B cell (primary cell): ENCODE measurements around the gene ANK2. TPM values are rescaled to one million over a fixed set of nuclear protein-coding genes. Genes with fewer than 3 reads are reported as not detected.

Source experiments
- ATAC-seq: fragments of 200-7000 bp; cut with Tn5 transposase; one replicate; pipeline ENCODE4 v1.10.0; 2021; ENCODE audit warnings: low read depth, mild to moderate bottlenecking, moderate number of reproducible peaks, moderate library complexity
- CTCF ChIA-PET: fragments of 350-600 bp; sonication (Branson Sonifier 250); formaldehyde crosslinking; loops from one replicate; lab custom pipeline; 2021; ENCODE audit warnings: antibody characterized with exemption, inconsistent platforms; lab: Charles Lee
- POLR2A ChIA-PET: fragments of 350-600 bp; sonication (Branson Sonifier 250); formaldehyde crosslinking; loops from one replicate; lab custom pipeline; 2021; ENCODE audit warnings: antibody characterized with exemption; lab: Charles Lee
- DNase-seq: peaks from one replicate; pipeline ENCODE4 v3.0.0; 2013
- H2AFZ ChIP-seq: 2 replicates; pipeline ENCODE4 v1.6.1; 2012; ENCODE audit warnings: mild to moderate bottlenecking, low read depth, low read length; ENCODE audit not compliant: insufficient read depth, poor library complexity, severe bottlenecking
- H3K27ac ChIP-seq, 2 donors: 1 replicate in 1 of 2; 2 replicates in 1 of 2; pipeline ENCODE4 v1.5.1; 2012 to 2013; ENCODE audit warnings: low read length in 2 of 2, mild to moderate bottlenecking in 2 of 2, moderate library complexity in 1 of 2
- H3K27me3 ChIP-seq, 4 experiments: fragments of 200-600 bp in 1 of 4; sonication (generic) in 1 of 4; replicated peaks in 1 of 4; 1 replicate in 2 of 4; 2 replicates in 2 of 4; pipeline versions ENCODE4 v1.6.1 to v1.7.0; 2013 to 2016; ENCODE audit warnings: low read length in 3 of 4, mild to moderate bottlenecking in 2 of 4, mixed read lengths in 1 of 4, moderate library complexity in 1 of 4; ENCODE audit not compliant: insufficient read depth in 4 of 4, control insufficient read depth in 3 of 4; ENCODE audit errors: control extremely low read depth in 1 of 4
- H3K36me3 ChIP-seq, 2 experiments: replicated peaks in 1 of 2; 1 replicate in 1 of 2; 2 replicates in 1 of 2; pipeline versions ENCODE4 v1.6.1 to v1.7.1; 2013; ENCODE audit warnings: low read length in 1 of 2; ENCODE audit not compliant: insufficient read depth in 2 of 2, control insufficient read depth in 1 of 2; ENCODE audit errors: control extremely low read depth in 1 of 2, extremely low read depth in 1 of 2
- H3K4me1 ChIP-seq, 2 donors: fragments of 200-600 bp in 1 of 2; sonication (generic) in 1 of 2; 1 replicate in 1 of 2; 2 replicates in 1 of 2; pipeline versions ENCODE4 v1.5.1 to v1.6.1; 2013 to 2017; ENCODE audit warnings: low read length in 2 of 2; ENCODE audit not compliant: control insufficient read depth in 2 of 2, insufficient read depth in 2 of 2
- H3K4me2 ChIP-seq: replicated peaks from 2 replicates; pipeline ENCODE3; 2012; ENCODE audit warnings: mild to moderate bottlenecking, low read depth, low read length; ENCODE audit not compliant: poor library complexity, severe bottlenecking
- H3K4me3 ChIP-seq, 5 experiments: fragments of 200-600 bp in 1 of 5; sonication (generic) in 1 of 5; 1 replicate in 3 of 5; 2 replicates in 2 of 5; pipeline versions ENCODE4 v1.5.1 to v1.7.0; 2011 to 2016; ENCODE audit warnings: low read length in 4 of 5, mild to moderate bottlenecking in 4 of 5, low read depth in 2 of 5, control low read depth in 1 of 5, moderate library complexity in 1 of 5; ENCODE audit not compliant: insufficient read depth in 1 of 5; ENCODE audit errors: control extremely low read depth in 1 of 5, extremely low read depth in 1 of 5
- H3K79me2 ChIP-seq: fragments of 200-600 bp; sonication (generic); one replicate; pipeline ENCODE4 v1.6.0; 2016; ENCODE audit warnings: low read length; ENCODE audit not compliant: control insufficient read depth, insufficient read depth
- H3K9ac ChIP-seq: fragments of 200-600 bp; sonication (generic); 2 replicates; pipeline ENCODE4 v1.6.1; 2017; ENCODE audit warnings: mild to moderate bottlenecking, low read length, moderate library complexity
- H3K9me3 ChIP-seq, 3 donors: one replicate each; pipeline versions ENCODE4 v1.6.1 to v1.7.1; 2013; ENCODE audit warnings: low read length in 2 of 3; ENCODE audit not compliant: control insufficient read depth in 2 of 3, insufficient read depth in 1 of 3; ENCODE audit errors: control extremely low read depth in 1 of 3
- H4K20me1 ChIP-seq: 2 replicates; pipeline ENCODE4 v1.6.0; 2012; ENCODE audit warnings: mild to moderate bottlenecking, low read length; ENCODE audit not compliant: insufficient read depth, control insufficient read depth, poor library complexity, severe bottlenecking
- H3K27ac Mint-ChIP-seq: one replicate; pipeline ENCODE4 v1.8.0; 2021; ENCODE audit warnings: mixed read lengths
- H3K27me3 Mint-ChIP-seq: one replicate; pipeline ENCODE4 v1.8.0; 2021; ENCODE audit warnings: mixed read lengths
- H3K4me1 Mint-ChIP-seq: one replicate; pipeline ENCODE4 v1.8.0; 2021; ENCODE audit warnings: mixed read lengths
- H3K4me3 Mint-ChIP-seq: one replicate; pipeline ENCODE4 v1.8.0; 2021; ENCODE audit warnings: mixed read lengths
- H3K9me3 Mint-ChIP-seq: one replicate; pipeline ENCODE4 v1.8.0; 2022; ENCODE audit warnings: mixed read lengths; ENCODE audit not compliant: insufficient read depth
- CTCF ChIP-seq: fragments of 200-600 bp; IDR thresholded peaks from one replicate; pipeline ENCODE4 v1.8.0; 2022; ENCODE audit warnings: antibody characterized with exemption, mild to moderate bottlenecking
- EZH2 ChIP-seq: IDR thresholded peaks from 2 replicates; pipeline ENCODE4 v1.6.1; 2012; ENCODE audit warnings: borderline replicate concordance, low read depth, mild to moderate bottlenecking, moderate library complexity, low read length; ENCODE audit not compliant: insufficient read depth, poor library complexity, severe bottlenecking
- WGBS: methylation state at CpG from one replicate; pipeline ENCODE4 v1.1.5; 2013; ENCODE audit warnings: missing lambda C conversion rate; ENCODE audit not compliant: insufficient coverage; 5-methylcytosine and 5-hydroxymethylcytosine counted together
- intact Hi-C: fragments of 100-400 bp; cut with micrococcal nuclease; formaldehyde crosslinking; loops from one replicate; pipeline ENCODE4 v1.10.0; 2022
- polyA plus RNA-seq: library from polyadenylated mRNA; depleted of rRNA; stranded (reverse); fragments of >200 nt; gene quantifications from 2 replicates; pipeline ENCODE4 v1.2.3, GENCODE V29; 2012
- total RNA-seq, 2 donors: library from RNA; stranded (reverse); fragments of 120-200 nt in 1 of 2; gene quantifications; 1 replicate in 1 of 2; 2 replicates in 1 of 2; pipeline versions ENCODE4 v1.2.3 to v1.2.4, GENCODE V29; 2013 to 2022

ANK2 gene
- total and polyA plus RNA-seq, 2 donors (not counting 1 experiment from before 2014, with no cell fraction given): 0.16 to 3.6 TPM

DNA sequence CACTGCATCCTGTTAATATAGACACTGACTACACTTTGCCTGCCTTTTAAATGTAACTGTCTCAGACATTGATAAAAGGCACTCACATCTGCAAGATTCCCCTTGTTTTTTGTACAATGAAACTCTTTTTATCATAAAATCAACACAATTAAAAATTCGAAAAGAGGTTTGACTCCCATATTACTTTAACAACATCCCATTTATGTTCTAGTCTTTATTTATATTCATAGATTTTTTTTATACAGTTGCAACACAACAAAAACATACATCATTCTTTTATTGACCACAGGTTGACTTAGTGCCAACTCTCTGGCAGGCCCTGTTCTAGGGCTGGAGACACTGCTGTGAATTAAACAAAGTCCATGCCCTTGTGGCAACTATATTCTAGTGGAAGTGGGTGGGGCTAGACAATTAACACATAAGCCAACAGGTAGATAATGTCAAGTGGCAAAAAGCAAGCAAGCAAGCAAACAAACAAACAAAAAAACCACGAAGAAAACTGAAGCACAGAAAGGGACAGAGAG is 36.8 kb downstream of the ANK2 start:
- ChIA-PET POLR2A (no interaction called here), CTCF (no interaction called here)
- H3K9ac ChIP-seq: no peak overlapping the region
- H3K4me2 ChIP-seq: no peak overlapping the region
- H3K4me3 ChIP-seq: no peak overlapping the region
- WGBS: 71% methylated on average over 1 of the region's 2 CpGs
- no peaks in the 10 kb centered on the region for H3K79me2 ChIP-seq
- H3K9me3 Mint-ChIP-seq: no peaks in the 10 kb centered on the region
- intact Hi-C loops: no loop called here
- TF ChIP-seq CTCF (no peak), EZH2 (no peak)
- no peak overlapping the region for H2AFZ ChIP-seq
- no peak overlapping the region for H3K27ac ChIP-seq
- no peak overlapping the region for H3K4me3 Mint-ChIP-seq
- H3K36me3 ChIP-seq: no peaks in the 10 kb centered on the region
- no peaks in the 10 kb centered on the region for H3K4me1 Mint-ChIP-seq
- peaks cover 4% of the 10 kb centered on the region for H3K27me3 Mint-ChIP-seq
- DNase-seq (no peak), ATAC-seq (no peak)
- no peaks in the 10 kb centered on the region for H3K4me1 ChIP-seq
- H3K9me3 ChIP-seq: no peaks in the 10 kb centered on the region
- H3K27ac Mint-ChIP-seq: no peak overlapping the region
- no peaks in the 10 kb centered on the region for H3K27me3 ChIP-seq
- no peaks in the 10 kb centered on the region for H4K20me1 ChIP-seq

DNA sequence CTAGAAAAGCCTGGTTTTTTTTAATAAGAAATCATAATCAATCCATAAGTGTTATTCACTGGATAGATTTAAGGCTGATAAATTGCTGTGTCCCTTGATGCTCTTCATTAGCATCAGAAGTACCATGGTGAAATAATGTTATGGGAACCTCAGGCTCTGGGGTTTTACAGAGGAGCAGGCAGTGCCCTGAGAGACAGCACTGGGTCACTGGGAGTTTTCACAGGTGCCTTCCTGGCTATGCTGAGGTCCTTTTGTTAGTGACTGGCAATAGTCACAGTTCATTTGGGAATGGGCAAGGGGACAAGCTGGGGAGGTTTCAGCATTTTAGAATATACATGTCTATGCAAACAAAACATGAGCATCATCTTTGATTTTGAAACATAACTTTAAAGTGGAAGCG is 38.6 kb downstream of the ANK2 start:
- Mint-ChIP-seq H3K27me3 (peaks cover 4% of the 10 kb centered on the region), H3K4me3 (no peak overlapping the region), H3K9me3 (no peaks in the 10 kb centered on the region), H3K4me1 (no peaks in the 10 kb centered on the region), H3K27ac (no peak overlapping the region)
- Histone ChIP-seq H3K9ac (no peak overlapping the region), H3K4me3 (no peak overlapping the region), H3K27me3 (no peaks in the 10 kb centered on the region), H3K27ac (no peak overlapping the region), H3K4me1 (no peaks in the 10 kb centered on the region), H2AFZ (no peak overlapping the region), H3K4me2 (no peak overlapping the region), H3K79me2 (no peaks in the 10 kb centered on the region), H4K20me1 (no peaks in the 10 kb centered on the region), H3K9me3 (no peaks in the 10 kb centered on the region), H3K36me3 (no peaks in the 10 kb centered on the region)
- ATAC-seq: no peak
- CTCF ChIA-PET: no interaction called here
- WGBS: no CpG with 5 or more reads among the region's 1 CpG
- no peak for TF ChIP-seq CTCF
- no peak for TF ChIP-seq EZH2
- intact Hi-C loops: no loop called here
- POLR2A ChIA-PET: no interaction called here
- no peak for DNase-seq
